SK-N-SH (cell line): ENCODE measurements around the gene TAF11. TPM values are rescaled to one million over a fixed set of nuclear protein-coding genes. Genes with fewer than 3 reads are reported as not detected.

Experiments
- CTCF ChIA-PET: fragments of 300-600, 350-600 bp; formaldehyde crosslinking; extraction: SDS; loops from one replicate; lab custom pipeline; 2021; lab: Yijun Ruan, JAX
- POLR2A ChIA-PET: fragments of 350-600 bp; sonication (Branson Sonifier 250); formaldehyde crosslinking; extraction: SDS; loops from one replicate; lab custom pipeline; 2020; ENCODE audit warnings: antibody characterized with exemption, inconsistent platforms; lab: Yijun Ruan, JAX
- DNase-seq: peaks from one replicate; pipeline ENCODE4 v3.0.0; 2012
- H2AFZ ChIP-seq: fragments of 200-600 bp; sonication (generic); 2 replicates; pipeline ENCODE4 v1.8.1; 2016; ENCODE audit warnings: antibody characterized with exemption, mild to moderate bottlenecking, low read depth
- H3F3A ChIP-seq: fragments of 200-600 bp; sonication (generic); replicated peaks from 2 replicates; pipeline ENCODE3; 2016; ENCODE audit warnings: antibody characterized with exemption, mild to moderate bottlenecking; ENCODE audit not compliant: insufficient read depth
- H3K27ac ChIP-seq, 2 experiments: fragments of 200-500 bp in 1 of 2; fragments of 200-600 bp in 1 of 2; sonication (Bioruptor generic) in 1 of 2; sonication (generic), shearing (Covaris generic) in 1 of 2; 2 replicates each; pipeline versions ENCODE4 v1.5.1 to v1.6.1; 2014 to 2016; ENCODE audit warnings: low read depth in 2 of 2, inconsistent platforms in 1 of 2, low read length in 1 of 2, mild to moderate bottlenecking in 1 of 2, mixed read lengths in 1 of 2
- H3K27me3 ChIP-seq: fragments of 200-600 bp; sonication (generic), shearing (Covaris generic); 2 replicates; pipeline ENCODE4 v1.6.1; 2016; ENCODE audit warnings: mixed run types; ENCODE audit not compliant: insufficient read depth
- H3K36me3 ChIP-seq, 2 experiments: fragments of 200-500 bp in 1 of 2; fragments of 200-600 bp in 1 of 2; sonication (Bioruptor generic) in 1 of 2; sonication (generic) in 1 of 2; replicated peaks in 1 of 2; 2 replicates each; pipeline versions ENCODE3 to v1.5.1; 2014 to 2016; ENCODE audit warnings: low read length in 1 of 2, mild to moderate bottlenecking in 1 of 2; ENCODE audit not compliant: insufficient read depth in 2 of 2, control insufficient read depth in 1 of 2
- H3K4me1 ChIP-seq, 2 experiments: fragments of 200-500 bp in 1 of 2; fragments of 200-600 bp in 1 of 2; sonication (Bioruptor generic) in 1 of 2; sonication (generic), shearing (Covaris generic) in 1 of 2; 2 replicates each; pipeline versions ENCODE4 v1.5.1 to v1.6.1; 2014 to 2016; ENCODE audit warnings: low read depth in 1 of 2, low read length in 1 of 2, mixed run types in 1 of 2; ENCODE audit not compliant: insufficient read depth in 2 of 2, control insufficient read depth in 1 of 2
- H3K4me2 ChIP-seq: fragments of 200-600 bp; sonication (generic), shearing (Covaris generic); 2 replicates; pipeline ENCODE4 v1.6.1; 2017; ENCODE audit warnings: mixed run types
- H3K4me3 ChIP-seq, 2 experiments: fragments of 200-500 bp in 1 of 2; fragments of 200-600 bp in 1 of 2; sonication (Bioruptor generic) in 1 of 2; sonication (generic), shearing (Covaris generic) in 1 of 2; 2 replicates each; pipeline versions ENCODE4 v1.5.1 to v1.8.1; 2014 to 2016; ENCODE audit warnings: low read depth in 2 of 2, inconsistent platforms in 1 of 2, low read length in 1 of 2, mild to moderate bottlenecking in 1 of 2, mixed read lengths in 1 of 2, moderate library complexity in 1 of 2
- H3K79me2 ChIP-seq: fragments of 200-600 bp; sonication (generic); 2 replicates; pipeline ENCODE4 v1.8.1; 2017; ENCODE audit warnings: mild to moderate bottlenecking; ENCODE audit not compliant: insufficient read depth
- H3K9ac ChIP-seq: fragments of 200-600 bp; sonication (generic); 2 replicates; pipeline ENCODE4 v1.6.1; 2017; ENCODE audit warnings: mixed run types
- H3K9me2 ChIP-seq: fragments of 200-600 bp; sonication (generic); 2 replicates; pipeline ENCODE4 v1.6.1; 2017; ENCODE audit warnings: mixed run types
- H3K9me3 ChIP-seq: fragments of 200-600 bp; sonication (generic); 2 replicates; pipeline ENCODE4 v1.6.1; 2017; ENCODE audit warnings: mixed run types, mild to moderate bottlenecking, moderate library complexity
- H4K20me1 ChIP-seq: fragments of 200-600 bp; sonication (generic); 2 replicates; pipeline ENCODE4 v1.6.1; 2017; ENCODE audit warnings: mild to moderate bottlenecking, mixed run types; ENCODE audit not compliant: insufficient read depth
- ELF1 ChIP-seq: IDR thresholded peaks from 2 replicates; pipeline ENCODE4 v1.4.0; 2012
- EZH2phosphoT487 ChIP-seq: fragments of 200-600 bp; sonication (generic); IDR thresholded peaks from 2 replicates; pipeline ENCODE4 v1.6.1; 2017; ENCODE audit warnings: low read depth, mixed run types, mild to moderate bottlenecking, antibody characterized with exemption, moderate library complexity, borderline replicate concordance
- FOSL2 ChIP-seq: IDR thresholded peaks from 2 replicates; pipeline ENCODE4 v1.4.0; 2012; ENCODE audit warnings: low read depth, mild to moderate bottlenecking, moderate library complexity, borderline replicate concordance
- FOXJ3 ChIP-seq: sonication (generic); formaldehyde crosslinking; IDR thresholded peaks from 2 replicates; pipeline ENCODE4 v1.5.1; 2020; ENCODE audit warnings: mild to moderate bottlenecking, missing genetic modification reagents
- FOXM1 ChIP-seq: IDR thresholded peaks from 2 replicates; pipeline ENCODE4 v1.4.0; 2012; ENCODE audit warnings: low read depth, mild to moderate bottlenecking
- GATA2 ChIP-seq: sonication (generic); formaldehyde crosslinking; IDR thresholded peaks from 2 replicates; pipeline ENCODE4 v1.5.0; 2020; ENCODE audit warnings: mild to moderate bottlenecking, missing genetic modification reagents
- MEF2A ChIP-seq: IDR thresholded peaks from 2 replicates; pipeline ENCODE4 v1.4.0; 2012; ENCODE audit warnings: low read depth, borderline replicate concordance
- MXI1 ChIP-seq: IDR thresholded peaks from 2 replicates; pipeline ENCODE4 v1.6.1; 2012; ENCODE audit warnings: mild to moderate bottlenecking, low read depth, low read length, improper control_type of control experiment
- PBX3 ChIP-seq: IDR thresholded peaks from 2 replicates; pipeline ENCODE4; 2012
- RCOR1 ChIP-seq: fragments of 150-350 bp; IDR thresholded peaks from 2 replicates; pipeline ENCODE4 v1.6.1; 2017; ENCODE audit warnings: antibody characterized with exemption, low read length
- RFX5 ChIP-seq: IDR thresholded peaks from 2 replicates; pipeline ENCODE4 v1.6.1; 2012; ENCODE audit warnings: mild to moderate bottlenecking, improper control_type of control experiment, low read length
- SIN3A ChIP-seq: IDR thresholded peaks from 2 replicates; pipeline ENCODE4 v1.6.1; 2012; ENCODE audit warnings: low read depth, mild to moderate bottlenecking, low read length, moderate library complexity, borderline replicate concordance
- TCF12 ChIP-seq: IDR thresholded peaks from 2 replicates; pipeline ENCODE4 v1.4.0; 2012
- YY1 ChIP-seq: IDR thresholded peaks from 2 replicates; pipeline ENCODE4 v1.4.0; 2012; ENCODE audit warnings: low read depth, mild to moderate bottlenecking
- WGBS: methylation state at CpG from one replicate; pipeline ENCODE4 v1.1.6; 2017; ENCODE audit warnings: low lambda C conversion rate; 5-methylcytosine and 5-hydroxymethylcytosine counted together
- polyA plus RNA-seq, 3 experiments: library from polyadenylated mRNA; depleted of rRNA; stranded (reverse); fragments of >200 nt; gene quantifications; 2 replicates each; pipeline ENCODE4 v1.2.3, GENCODE V29; 2012
- TF ChIP-seq, protein P1 (sequence below): IDR thresholded peaks from 2 replicates; pipeline ENCODE4 v1.4.0; 2012; ENCODE audit warnings: low read depth
- TF ChIP-seq, protein P2 (sequence below): IDR thresholded peaks from 2 replicates; pipeline ENCODE4 v1.4.0; 2012; ENCODE audit warnings: low read depth, borderline replicate concordance
- TF ChIP-seq, protein P3 (sequence below): IDR thresholded peaks from 2 replicates; pipeline ENCODE4 v1.4.0; 2012; ENCODE audit warnings: low read depth, borderline replicate concordance

Gene TAF11
- polyA plus RNA-seq, 1 of the 3 experiments (the other 2 are of a cell fraction): 21.8 TPM

- Histone ChIP-seq H3K4me1 (no peaks in the 10 kb centered on the region; a peak in 1 of 4 replicates), H3K9ac (no peak overlapping the region), H4K20me1 (no peaks in the 10 kb centered on the region), H3K9me3 (no peaks in the 10 kb centered on the region), H3F3A (peaks cover 3% of the 10 kb centered on the region), H3K9me2 (no peaks in the 10 kb centered on the region), H3K4me2 (no peak overlapping the region), H3K4me3 (no peak overlapping the region), H2AFZ (no peak overlapping the region), H3K36me3 (peaks cover 46 to 83% of the 10 kb centered on the region in 2 experiments), H3K79me2 (peaks cover 11% of the 10 kb centered on the region; the same call in 1 of the 2 replicates), H3K27me3 (no peaks in the 10 kb centered on the region), H3K27ac (no peak overlapping the region)
- DNase-seq: no peak
- ChIA-PET POLR2A (no interaction called here), CTCF (no interaction called here)
- TF ChIP-seq YY1 (no peak), FOSL2 (no peak), EZH2phosphoT487 (no peak), MXI1 (no peak), MEF2A (no peak), TCF12 (no peak), FOXJ3 (CRISPR knock-in tag) (no peak), ELF1 (no peak), RFX5 (no peak), SIN3A (no peak), PBX3 (no peak), RCOR1 (no peak), GATA2 (no peak), FOXM1 (no peak)
- TF ChIP-seq, protein P1, sequence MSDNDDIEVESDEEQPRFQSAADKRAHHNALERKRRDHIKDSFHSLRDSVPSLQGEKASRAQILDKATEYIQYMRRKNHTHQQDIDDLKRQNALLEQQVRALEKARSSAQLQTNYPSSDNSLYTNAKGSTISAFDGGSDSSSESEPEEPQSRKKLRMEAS: no peak
- TF ChIP-seq, protein P2, sequence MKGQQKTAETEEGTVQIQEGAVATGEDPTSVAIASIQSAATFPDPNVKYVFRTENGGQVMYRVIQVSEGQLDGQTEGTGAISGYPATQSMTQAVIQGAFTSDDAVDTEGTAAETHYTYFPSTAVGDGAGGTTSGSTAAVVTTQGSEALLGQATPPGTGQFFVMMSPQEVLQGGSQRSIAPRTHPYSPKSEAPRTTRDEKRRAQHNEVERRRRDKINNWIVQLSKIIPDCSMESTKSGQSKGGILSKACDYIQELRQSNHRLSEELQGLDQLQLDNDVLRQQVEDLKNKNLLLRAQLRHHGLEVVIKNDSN: no peak
- TF ChIP-seq, protein P3, sequence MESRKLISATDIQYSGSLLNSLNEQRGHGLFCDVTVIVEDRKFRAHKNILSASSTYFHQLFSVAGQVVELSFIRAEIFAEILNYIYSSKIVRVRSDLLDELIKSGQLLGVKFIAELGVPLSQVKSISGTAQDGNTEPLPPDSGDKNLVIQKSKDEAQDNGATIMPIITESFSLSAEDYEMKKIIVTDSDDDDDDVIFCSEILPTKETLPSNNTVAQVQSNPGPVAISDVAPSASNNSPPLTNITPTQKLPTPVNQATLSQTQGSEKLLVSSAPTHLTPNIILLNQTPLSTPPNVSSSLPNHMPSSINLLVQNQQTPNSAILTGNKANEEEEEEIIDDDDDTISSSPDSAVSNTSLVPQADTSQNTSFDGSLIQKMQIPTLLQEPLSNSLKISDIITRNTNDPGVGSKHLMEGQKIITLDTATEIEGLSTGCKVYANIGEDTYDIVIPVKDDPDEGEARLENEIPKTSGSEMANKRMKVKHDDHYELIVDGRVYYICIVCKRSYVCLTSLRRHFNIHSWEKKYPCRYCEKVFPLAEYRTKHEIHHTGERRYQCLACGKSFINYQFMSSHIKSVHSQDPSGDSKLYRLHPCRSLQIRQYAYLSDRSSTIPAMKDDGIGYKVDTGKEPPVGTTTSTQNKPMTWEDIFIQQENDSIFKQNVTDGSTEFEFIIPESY: no peak
- 93% methylated on average over 3 of the region's 3 CpGs for WGBS
Observed at GRCh38 chr6:34876472-34876871, 11.4 kb downstream of the TAF11 start.
